Endothelial cell of umbilical vein (primary cell): Measurements from ENCODE around the gene NRBP1. TPM values are rescaled to one million over a fixed set of nuclear protein-coding genes. Genes with fewer than 3 reads are reported as not detected.

Source experiments
- BruUV-seq: library from RNA; stranded (reverse); fragments of 400-500 nt; replicated peaks from 2 replicates; lab custom pipeline; 2021; lab: Mats Ljungman, UMichigan
- CTCF ChIA-PET: fragments of 300-600, 350-600 bp; sonication (Branson Sonifier 250); formaldehyde crosslinking; loops from one replicate; lab custom pipeline; 2021; ENCODE audit warnings: antibody characterized with exemption, inconsistent platforms; lab: Charles Lee
- POLR2A ChIA-PET: fragments of 300-600, 350-600 bp; sonication (Branson Sonifier 250); formaldehyde crosslinking; loops from one replicate; lab custom pipeline; 2021; ENCODE audit warnings: antibody characterized with exemption, inconsistent platforms; lab: Charles Lee
- DNase-seq: peaks from one replicate; pipeline ENCODE4 v3.0.0-alpha.2; 2011; ENCODE audit warnings: low read depth, low spot score
- FAIRE-seq: peaks from 2 replicates; lab custom pipeline; 2011; peaks lifted over from hg19 to GRCh38; lab: Jason Lieb, UNC
- H2AFZ ChIP-seq: 2 replicates; pipeline ENCODE4 v1.6.0; 2012; ENCODE audit warnings: low read depth, low read length, control low read depth, inconsistent platforms
- H3K27ac ChIP-seq: 2 replicates; pipeline ENCODE4 v1.5.1; 2011; ENCODE audit warnings: low read depth, mild to moderate bottlenecking, control low read depth, low read length, moderate library complexity; ENCODE audit not compliant: insufficient read depth
- H3K27me3 ChIP-seq, 2 experiments: 2 replicates each; pipeline versions ENCODE4 v1.6.0 to v1.6.1; 2011; ENCODE audit warnings: low read length in 2 of 2, mixed read lengths in 1 of 2; ENCODE audit not compliant: control insufficient read depth in 2 of 2, insufficient read depth in 2 of 2
- H3K36me3 ChIP-seq, 2 experiments: 2 replicates in 1 of 2; 3 replicates in 1 of 2; pipeline ENCODE4 v1.5.1; 2011; ENCODE audit warnings: low read length in 2 of 2, mild to moderate bottlenecking in 1 of 2, moderate library complexity in 1 of 2; ENCODE audit not compliant: control insufficient read depth in 2 of 2, insufficient read depth in 2 of 2; ENCODE audit errors: extremely low read depth in 1 of 2
- H3K4me1 ChIP-seq: 3 replicates; pipeline ENCODE4 v1.5.1; 2011; ENCODE audit warnings: mild to moderate bottlenecking, low read length; ENCODE audit not compliant: control insufficient read depth, insufficient read depth; ENCODE audit errors: extremely low read depth
- H3K4me2 ChIP-seq: 2 replicates; pipeline ENCODE4 v1.6.1; 2011; ENCODE audit warnings: low read length, control low read depth, mixed read lengths; ENCODE audit not compliant: insufficient read depth
- H3K4me3 ChIP-seq, 3 experiments: fragments of 200-600 bp in 1 of 3; sonication (generic), shearing (Covaris generic) in 1 of 3; replicated peaks in 1 of 3; 2 replicates each; pipeline ENCODE4 v1.5.1; 2011 to 2016; ENCODE audit warnings: control low read depth in 3 of 3, low read length in 3 of 3, mild to moderate bottlenecking in 2 of 3, inconsistent platforms in 1 of 3, low read depth in 1 of 3, moderate library complexity in 1 of 3; ENCODE audit not compliant: insufficient read depth in 1 of 3
- H3K79me2 ChIP-seq: 2 replicates; pipeline ENCODE4 v1.6.0; 2012; ENCODE audit warnings: low read length, inconsistent platforms; ENCODE audit not compliant: control insufficient read depth, insufficient read depth
- H3K9ac ChIP-seq: replicated peaks from 2 replicates; pipeline ENCODE3; 2011; ENCODE audit warnings: low read length, control low read depth; ENCODE audit not compliant: insufficient read depth; ENCODE audit errors: extremely low read depth
- H3K9me1 ChIP-seq: replicated peaks from 3 replicates; pipeline ENCODE4 v1.6.0; 2011; ENCODE audit warnings: mild to moderate bottlenecking, low read length; ENCODE audit not compliant: control insufficient read depth, insufficient read depth; ENCODE audit errors: extremely low read depth
- H3K9me3 ChIP-seq: replicated peaks from 2 replicates; pipeline ENCODE4 v1.5.1; 2012; ENCODE audit warnings: low read length, inconsistent platforms; ENCODE audit not compliant: control insufficient read depth, insufficient read depth
- H4K20me1 ChIP-seq: replicated peaks from 2 replicates; pipeline ENCODE3; 2011; ENCODE audit warnings: mild to moderate bottlenecking, low read length; ENCODE audit not compliant: control insufficient read depth, insufficient read depth; ENCODE audit errors: extremely low read depth
- EZH2 ChIP-seq: IDR thresholded peaks from 2 replicates; pipeline ENCODE4 v1.6.1; 2012; ENCODE audit warnings: borderline replicate concordance, low read depth, mild to moderate bottlenecking, moderate library complexity, low read length, inconsistent platforms; ENCODE audit not compliant: severe bottlenecking
- FOS ChIP-seq: IDR thresholded peaks from 2 replicates; pipeline ENCODE4 v1.6.1; 2011; ENCODE audit warnings: mild to moderate bottlenecking, low read length, moderate library complexity, borderline replicate concordance; ENCODE audit not compliant: insufficient read depth
- GATA2 ChIP-seq: IDR thresholded peaks from 2 replicates; pipeline ENCODE4 v1.7.0; 2011; ENCODE audit warnings: low read depth, mild to moderate bottlenecking, moderate library complexity, mixed read lengths, low read length; ENCODE audit not compliant: insufficient read length, insufficient read depth
- JUN ChIP-seq: IDR thresholded peaks from 2 replicates; pipeline ENCODE4 v1.6.1; 2011; ENCODE audit warnings: borderline replicate concordance, low read depth; ENCODE audit not compliant: insufficient read length, insufficient read depth
- MYC ChIP-seq: IDR thresholded peaks from one replicate; pipeline ENCODE4 v1.6.1; 2011; ENCODE audit warnings: mild to moderate bottlenecking, low read depth, low read length
- POLR2A ChIP-seq: IDR thresholded peaks from 2 replicates; pipeline ENCODE4 v1.6.1; 2012; ENCODE audit warnings: low read depth, mild to moderate bottlenecking, control low read depth, low read length
- POLR2AphosphoS5 ChIP-seq: IDR thresholded peaks from 2 replicates; pipeline ENCODE4 v1.6.1; 2012; ENCODE audit warnings: low read depth, mild to moderate bottlenecking, control low read depth, low read length, moderate library complexity; ENCODE audit not compliant: insufficient read depth
- dilution Hi-C: fragments of 300-500 bp; cut with MboI; formaldehyde crosslinking; loops from one replicate; pipeline ENCODE4 v1.15.0; 2019; ENCODE audit warnings: low sequenced_read_pairs; ENCODE audit not compliant: extremely low pct_ligation_motif_present
- intact Hi-C: fragments of 100-400 bp; cut with micrococcal nuclease; formaldehyde crosslinking; loops from one replicate; pipeline ENCODE4 v1.10.0; 2022
- polyA plus RNA-seq, 4 experiments: library from polyadenylated mRNA; depleted of rRNA in 3 of 4; stranded (reverse) in 3 of 4; unstranded in 1 of 4; fragments of >200 nt; gene quantifications; 2 replicates each; pipeline versions ENCODE4 v1.2.1 to v1.2.3, GENCODE V29; 2011 to 2012; ENCODE audit warnings: missing spikeins in 1 of 4
- total RNA-seq: library from RNA; stranded (reverse); gene quantifications from 2 replicates; pipeline ENCODE4 v1.2.3, GENCODE V29; 2021
- TF ChIP-seq, protein P1 (sequence below): IDR thresholded peaks from 2 replicates; pipeline ENCODE4 v1.6.1; 2011; ENCODE audit not compliant: insufficient read depth, insufficient read length
- TF ChIP-seq, protein P2 (sequence below), 2 donors: IDR thresholded peaks; 1 replicate in 1 of 2; 2 replicates in 1 of 2; pipeline ENCODE4 v1.5.1; 2011; ENCODE audit warnings: low read length in 2 of 2, mild to moderate bottlenecking in 2 of 2, moderate library complexity in 2 of 2, control low read depth in 1 of 2, inconsistent platforms in 1 of 2, low read depth in 1 of 2; ENCODE audit not compliant: insufficient read depth in 1 of 2; ENCODE audit errors: extremely low read depth in 1 of 2

NRBP1 gene
- total and polyA plus RNA-seq, 2 donors (not counting 3 experiments of a cell fraction or from before 2014, with no cell fraction given), result 130 to 169 TPM

DNA sequence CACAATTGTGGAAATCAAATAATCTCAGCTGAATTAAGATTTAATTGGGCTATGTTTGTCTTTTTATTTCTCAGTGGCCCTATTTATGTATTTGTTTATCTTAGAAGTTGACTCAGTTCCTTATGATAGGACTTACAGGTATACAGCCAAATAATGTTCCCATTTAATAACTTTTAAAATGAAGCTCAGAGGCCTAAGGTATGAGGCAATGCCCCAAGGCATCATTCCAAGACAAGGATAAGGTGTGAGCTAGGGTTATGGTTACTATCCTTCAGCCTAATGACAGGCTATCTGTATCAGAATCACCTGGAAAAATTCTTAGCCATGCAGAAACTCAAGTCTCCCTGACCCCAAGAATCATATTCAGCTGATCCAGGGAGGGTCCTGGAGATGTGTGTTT lies 7.4 kb upstream of the NRBP1 start:
- no peaks in the 10 kb centered on the region for H3K9me3 ChIP-seq
- H2AFZ ChIP-seq, result no peak overlapping the region
- DNase-seq (no peak), FAIRE-seq (no peak)
- H3K4me1 ChIP-seq, result no peaks in the 10 kb centered on the region
- no peaks in the 10 kb centered on the region for H3K79me2 ChIP-seq
- BruUV-seq, result no TSS peak
- no peaks in the 10 kb centered on the region for H4K20me1 ChIP-seq
- TF ChIP-seq EZH2 (no peak), POLR2AphosphoS5 (no peak), POLR2A (no peak), MYC (no peak), FOS (no peak), JUN (no peak), GATA2 (no peak)
- TF ChIP-seq, protein P1, sequence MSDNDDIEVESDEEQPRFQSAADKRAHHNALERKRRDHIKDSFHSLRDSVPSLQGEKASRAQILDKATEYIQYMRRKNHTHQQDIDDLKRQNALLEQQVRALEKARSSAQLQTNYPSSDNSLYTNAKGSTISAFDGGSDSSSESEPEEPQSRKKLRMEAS, result no peak
- TF ChIP-seq, protein P2, sequence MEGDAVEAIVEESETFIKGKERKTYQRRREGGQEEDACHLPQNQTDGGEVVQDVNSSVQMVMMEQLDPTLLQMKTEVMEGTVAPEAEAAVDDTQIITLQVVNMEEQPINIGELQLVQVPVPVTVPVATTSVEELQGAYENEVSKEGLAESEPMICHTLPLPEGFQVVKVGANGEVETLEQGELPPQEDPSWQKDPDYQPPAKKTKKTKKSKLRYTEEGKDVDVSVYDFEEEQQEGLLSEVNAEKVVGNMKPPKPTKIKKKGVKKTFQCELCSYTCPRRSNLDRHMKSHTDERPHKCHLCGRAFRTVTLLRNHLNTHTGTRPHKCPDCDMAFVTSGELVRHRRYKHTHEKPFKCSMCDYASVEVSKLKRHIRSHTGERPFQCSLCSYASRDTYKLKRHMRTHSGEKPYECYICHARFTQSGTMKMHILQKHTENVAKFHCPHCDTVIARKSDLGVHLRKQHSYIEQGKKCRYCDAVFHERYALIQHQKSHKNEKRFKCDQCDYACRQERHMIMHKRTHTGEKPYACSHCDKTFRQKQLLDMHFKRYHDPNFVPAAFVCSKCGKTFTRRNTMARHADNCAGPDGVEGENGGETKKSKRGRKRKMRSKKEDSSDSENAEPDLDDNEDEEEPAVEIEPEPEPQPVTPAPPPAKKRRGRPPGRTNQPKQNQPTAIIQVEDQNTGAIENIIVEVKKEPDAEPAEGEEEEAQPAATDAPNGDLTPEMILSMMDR (IDR thresholded peaks at IDR 0.05; ENCODE audit: extremely low read depth in 1 of 2, insufficient read depth in 1 of 2, low read depth in 1 of 2, low read length in 2 of 2), result no peak
- intact Hi-C loops (no loop called here), dilution Hi-C loops (no loop called here)
- POLR2A ChIA-PET, result no interaction called here
- no peak overlapping the region for H3K4me3 ChIP-seq
- no peak overlapping the region for H3K27ac ChIP-seq
- no peak overlapping the region for H3K9ac ChIP-seq
- no peak overlapping the region for H3K4me2 ChIP-seq
- H3K9me1 ChIP-seq, result no peaks in the 10 kb centered on the region
- no peaks in the 10 kb centered on the region for H3K27me3 ChIP-seq
- CTCF ChIA-PET, result no interaction called here
- no peaks in the 10 kb centered on the region for H3K36me3 ChIP-seq
